GM12874 (cell line): ENCODE measurements around the gene GMPPA.

Experiments
- TF ChIP-seq, protein P1 (sequence below): IDR thresholded peaks from 2 replicates; pipeline ENCODE4 v1.5.1; 2011; ENCODE audit warnings: low read depth, mild to moderate bottlenecking, control low read depth, low read length, moderate library complexity; ENCODE audit not compliant: insufficient read depth

Gene GMPPA

GRCh38 chr2:219496825-219497494 is 1.7 kb upstream of the GMPPA start:
- TF ChIP-seq, protein P1, sequence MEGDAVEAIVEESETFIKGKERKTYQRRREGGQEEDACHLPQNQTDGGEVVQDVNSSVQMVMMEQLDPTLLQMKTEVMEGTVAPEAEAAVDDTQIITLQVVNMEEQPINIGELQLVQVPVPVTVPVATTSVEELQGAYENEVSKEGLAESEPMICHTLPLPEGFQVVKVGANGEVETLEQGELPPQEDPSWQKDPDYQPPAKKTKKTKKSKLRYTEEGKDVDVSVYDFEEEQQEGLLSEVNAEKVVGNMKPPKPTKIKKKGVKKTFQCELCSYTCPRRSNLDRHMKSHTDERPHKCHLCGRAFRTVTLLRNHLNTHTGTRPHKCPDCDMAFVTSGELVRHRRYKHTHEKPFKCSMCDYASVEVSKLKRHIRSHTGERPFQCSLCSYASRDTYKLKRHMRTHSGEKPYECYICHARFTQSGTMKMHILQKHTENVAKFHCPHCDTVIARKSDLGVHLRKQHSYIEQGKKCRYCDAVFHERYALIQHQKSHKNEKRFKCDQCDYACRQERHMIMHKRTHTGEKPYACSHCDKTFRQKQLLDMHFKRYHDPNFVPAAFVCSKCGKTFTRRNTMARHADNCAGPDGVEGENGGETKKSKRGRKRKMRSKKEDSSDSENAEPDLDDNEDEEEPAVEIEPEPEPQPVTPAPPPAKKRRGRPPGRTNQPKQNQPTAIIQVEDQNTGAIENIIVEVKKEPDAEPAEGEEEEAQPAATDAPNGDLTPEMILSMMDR, result no peak

GRCh38 chr2:219497495-219498279 is 1.0 kb upstream of the GMPPA start:
- TF ChIP-seq, protein P1, result no peak

DNA sequence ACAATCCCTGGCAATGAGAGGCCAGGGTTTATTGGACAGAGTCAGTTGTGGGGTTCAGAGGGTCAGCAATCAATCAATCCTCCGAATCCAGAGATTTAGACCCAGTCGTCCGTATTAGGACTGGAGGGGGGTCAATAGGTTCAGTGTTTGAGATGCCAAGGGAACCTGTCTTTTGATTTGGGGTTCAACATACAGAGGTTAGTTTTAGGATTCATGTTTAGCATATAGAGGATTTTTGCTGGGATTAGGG is 292 bp downstream of the GMPPA start:
- TF ChIP-seq, protein P1, result no peak

DNA sequence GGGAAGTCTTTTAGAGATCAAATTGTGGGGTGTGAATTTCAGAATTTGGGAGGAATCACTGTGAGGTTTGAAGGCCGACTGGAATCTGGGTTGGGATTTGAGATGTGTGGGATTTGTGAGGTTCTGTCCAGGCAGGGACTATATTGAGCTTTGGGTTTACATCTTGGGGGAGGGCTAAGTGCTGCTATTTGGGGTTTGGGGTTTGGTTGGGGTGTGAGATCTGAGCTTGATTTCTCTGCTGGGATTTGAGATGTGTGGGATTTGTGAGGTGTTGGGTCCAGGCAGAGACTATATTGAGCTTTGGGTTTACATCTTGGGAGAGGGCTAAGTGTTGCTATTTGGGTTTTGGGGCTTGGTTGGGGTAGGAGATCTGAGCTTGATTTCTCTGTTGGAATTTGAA is 864 bp downstream of the GMPPA start:
- TF ChIP-seq, protein P1, result no peak

DNA sequence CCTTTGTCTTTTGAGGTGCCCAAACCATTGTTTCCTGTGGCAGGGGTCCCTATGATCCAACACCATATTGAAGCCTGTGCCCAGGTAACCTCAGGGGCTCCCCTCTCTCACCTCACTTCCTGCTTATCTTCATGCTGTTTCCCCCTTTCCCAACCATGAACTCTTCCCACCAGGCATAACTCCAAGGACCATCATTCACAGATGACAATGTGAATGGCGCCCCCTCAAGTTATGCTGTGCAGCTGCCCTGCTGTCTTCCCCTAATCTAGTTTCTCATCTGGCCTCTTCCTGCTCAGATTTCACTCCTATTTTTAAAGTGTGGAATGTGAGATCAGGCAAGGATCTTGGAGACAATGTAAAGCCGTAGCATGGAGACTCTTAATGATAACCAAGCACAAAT is 1.4 kb downstream of the GMPPA start:
- TF ChIP-seq, protein P1, result 0 out of 2 replicates have a peak, but pooled peaks have one; percentile 31

GRCh38 chr2:219501849-219502248 is 3.2 kb downstream of the GMPPA start:
- TF ChIP-seq, protein P1, result no peak

DNA sequence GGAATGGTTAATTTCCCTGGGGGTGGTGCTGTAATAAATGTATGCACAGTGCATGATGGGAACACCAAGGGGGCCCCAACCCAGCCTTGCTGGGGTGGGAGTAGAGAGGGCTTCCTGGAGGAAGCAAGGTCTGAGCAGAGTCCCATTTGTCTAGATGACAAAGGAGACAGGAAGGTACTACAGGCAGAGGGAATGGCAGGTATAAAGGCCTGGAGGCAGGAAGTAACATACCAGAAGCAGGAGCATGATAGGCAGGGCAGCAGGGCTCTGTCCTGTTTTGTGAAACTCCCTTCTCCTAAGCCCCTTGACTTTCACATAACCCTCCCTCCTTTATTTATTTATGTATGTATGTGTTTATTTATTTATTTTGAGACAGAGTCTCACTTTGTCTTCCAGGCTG is 3.9 kb downstream of the GMPPA start:
- TF ChIP-seq, protein P1, result no peak
